Spinal cord (tissue), 10 donors: ENCODE measurements around the gene ZC3H13. TPM values are rescaled to one million over a fixed set of nuclear protein-coding genes. Genes with fewer than 3 reads are reported as not detected.
A peak's percentile ranks its signal among the peaks of the same experiment; 100 is the strongest.

Source experiments
- DNase-seq, 6 donors: peaks; one replicate each; pipeline versions ENCODE4 v3.0.0 to v3.0.0-alpha.2; 2013 to 2015; ENCODE audit warnings: low spot score in 6 of 6, low read depth in 4 of 6
- H3K27ac ChIP-seq: one replicate; pipeline ENCODE4 v1.5.1; 2013; ENCODE audit warnings: low read depth, low read length, control low read depth
- H3K27me3 ChIP-seq: one replicate; pipeline ENCODE4 v1.6.1; 2013; ENCODE audit warnings: low read length; ENCODE audit not compliant: control insufficient read depth, insufficient read depth
- H3K36me3 ChIP-seq: one replicate; pipeline ENCODE4 v1.6.1; 2013; ENCODE audit warnings: low read length; ENCODE audit not compliant: control insufficient read depth, insufficient read depth
- H3K4me1 ChIP-seq: one replicate; pipeline ENCODE4 v1.6.1; 2013; ENCODE audit warnings: low read length; ENCODE audit not compliant: control insufficient read depth, insufficient read depth
- H3K4me3 ChIP-seq: one replicate; pipeline ENCODE4 v1.5.1; 2013; ENCODE audit warnings: low read depth, low read length, control low read depth
- H3K9me3 ChIP-seq: one replicate; pipeline ENCODE4 v1.6.1; 2013; ENCODE audit warnings: low read length; ENCODE audit not compliant: control insufficient read depth, insufficient read depth
- WGBS: methylation state at CpG from one replicate; pipeline ENCODE4 v1.1.5; 2013; ENCODE audit warnings: missing lambda C conversion rate; ENCODE audit not compliant: insufficient coverage; 5-methylcytosine and 5-hydroxymethylcytosine counted together
- polyA plus RNA-seq, 2 donors: library from polyadenylated mRNA; unstranded; fragments of 120-200 nt; gene quantifications; one replicate each; pipeline ENCODE4 v1.2.1, GENCODE V29; 2013; ENCODE audit not compliant: insufficient read length in 2 of 2
- total RNA-seq, 2 donors: library from RNA; depleted of rRNA in 1 of 2; stranded (reverse); fragments of 120-200 nt in 1 of 2; fragments of >200 nt in 1 of 2; gene quantifications; one replicate each; pipeline versions ENCODE4 v1.2.3 to v1.2.4, GENCODE V29; 2013 to 2014
- donor health status: healthy.

The ZC3H13 gene
- total and polyA plus RNA-seq, 4 donors: 33.5 to 50.5 (median 36.7) TPM

- H3K4me1 ChIP-seq: no peaks in the 10 kb centered on the region
- no peak overlapping the region for H3K27ac ChIP-seq
- H3K9me3 ChIP-seq: no peaks in the 10 kb centered on the region
- no peak for DNase-seq
- H3K4me3 ChIP-seq: no peak overlapping the region
- H3K36me3 ChIP-seq: no peaks in the 10 kb centered on the region
- H3K27me3 ChIP-seq: no peaks in the 10 kb centered on the region
- 93% methylated on average over 3 of the region's 3 CpGs for WGBS
Observed at GRCh38 chr13:45918597-45918996, 133.9 kb downstream of the ZC3H13 start.

- no peaks in the 10 kb centered on the region for H3K27me3 ChIP-seq
- no peak overlapping the region for H3K27ac ChIP-seq
- no peak for DNase-seq
- no peaks in the 10 kb centered on the region for H3K36me3 ChIP-seq
- no peak overlapping the region for H3K4me3 ChIP-seq
- no peaks in the 10 kb centered on the region for H3K4me1 ChIP-seq
- no peaks in the 10 kb centered on the region for H3K9me3 ChIP-seq
Observed at GRCh38 chr13:45917019-45917418, 135.5 kb downstream of the ZC3H13 start.

DNA sequence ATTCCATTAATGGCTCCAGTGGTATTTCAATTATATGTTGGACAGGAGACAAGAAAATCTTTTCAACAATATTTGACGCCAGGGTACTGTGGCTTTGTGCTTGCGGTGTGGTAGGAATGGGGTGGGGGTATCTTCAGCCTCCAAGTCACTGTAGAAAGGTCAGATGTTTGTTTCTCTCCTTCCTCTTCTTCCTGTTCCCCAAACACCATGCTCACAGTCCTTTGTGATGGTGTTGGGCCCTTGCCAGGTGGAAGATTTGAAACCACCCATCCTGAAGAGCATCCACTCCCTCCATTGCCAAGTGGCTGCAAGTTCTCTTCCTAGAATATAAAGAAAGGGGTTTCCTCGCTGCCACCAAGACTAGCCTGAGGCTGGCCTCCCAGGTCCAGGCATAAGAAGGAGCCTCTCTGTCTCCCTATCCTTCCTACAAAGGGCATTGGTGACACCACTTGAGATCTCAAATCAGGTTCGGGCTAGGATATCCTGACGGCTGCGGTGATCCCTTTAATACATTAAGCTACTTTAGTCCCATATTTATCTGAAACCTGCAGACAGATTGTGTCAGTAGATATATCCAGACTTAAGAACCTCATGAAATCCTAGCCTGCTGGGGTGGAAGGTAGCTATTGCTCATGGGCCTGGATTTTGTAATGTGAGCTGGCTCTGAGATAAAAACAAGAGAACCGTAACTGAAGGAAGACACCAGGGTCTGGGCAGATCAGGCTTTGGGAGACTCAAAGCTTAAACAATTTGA, 136.7 kb downstream of the ZC3H13 start:
- no peak overlapping the region for H3K4me3 ChIP-seq
- no peaks in the 10 kb centered on the region for H3K27me3 ChIP-seq
- H3K4me1 ChIP-seq: no peaks in the 10 kb centered on the region
- no peaks in the 10 kb centered on the region for H3K9me3 ChIP-seq
- H3K27ac ChIP-seq: no peak overlapping the region
- H3K36me3 ChIP-seq: no peaks in the 10 kb centered on the region
- DNase-seq: no peak
- 70% methylated on average over 1 of the region's 7 CpGs for WGBS

DNA sequence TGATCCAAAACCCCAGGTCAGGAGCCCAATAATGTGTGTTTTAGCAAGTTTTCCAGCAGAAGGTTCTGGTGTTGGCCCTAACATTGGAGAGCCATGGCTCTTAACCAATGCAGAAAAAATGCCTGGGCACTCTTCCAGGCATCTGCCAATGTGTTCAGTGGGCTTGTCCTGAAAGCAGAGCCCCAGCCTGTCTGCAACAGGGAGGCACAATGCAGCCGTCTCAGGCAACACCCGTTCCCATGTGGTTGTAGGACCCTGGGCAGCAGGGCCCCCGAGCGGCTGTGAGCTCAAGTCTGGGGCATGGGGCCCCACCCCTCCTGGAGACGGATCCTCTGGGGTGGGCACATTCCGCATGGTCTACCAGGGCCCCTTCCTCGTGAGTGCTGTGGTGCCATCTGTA, 142.9 kb downstream of the ZC3H13 start:
- WGBS: 33% methylated on average over 7 of the region's 7 CpGs
- H3K4me3 ChIP-seq: no peak overlapping the region
- DNase-seq: peak in 2 of 6 donors; percentile 51 to 83
- peaks cover 8% of the 10 kb centered on the region for H3K4me1 ChIP-seq
- H3K27me3 ChIP-seq: no peaks in the 10 kb centered on the region
- H3K27ac ChIP-seq: no peak overlapping the region
- H3K9me3 ChIP-seq: no peaks in the 10 kb centered on the region
- H3K36me3 ChIP-seq: no peaks in the 10 kb centered on the region

DNA sequence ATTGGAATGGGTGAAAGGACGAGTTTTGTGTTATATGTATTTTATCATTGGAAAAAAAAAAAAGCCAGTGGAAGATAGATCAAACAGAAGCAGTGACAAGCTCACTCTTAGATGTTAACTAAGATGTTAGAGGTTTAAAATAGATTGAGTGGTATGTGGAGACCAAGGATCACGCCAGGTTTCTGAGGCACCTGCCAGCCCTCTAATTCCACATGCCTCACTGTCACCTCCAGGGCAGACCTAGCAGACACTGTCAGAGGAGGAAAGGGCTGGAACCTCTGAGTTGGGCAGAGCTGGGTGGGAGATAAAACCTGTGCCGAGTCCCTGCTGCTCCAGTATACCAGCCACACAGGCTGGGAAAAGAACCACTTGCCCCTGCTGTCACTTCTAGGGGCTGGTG, 143.5 kb downstream of the ZC3H13 start:
- H3K27me3 ChIP-seq: no peaks in the 10 kb centered on the region
- no peak overlapping the region for H3K27ac ChIP-seq
- DNase-seq: no peak
- no peak overlapping the region for H3K4me3 ChIP-seq
- H3K9me3 ChIP-seq: no peaks in the 10 kb centered on the region
- H3K36me3 ChIP-seq: no peaks in the 10 kb centered on the region
- H3K4me1 ChIP-seq: peaks cover 8% of the 10 kb centered on the region
- 87% methylated on average over 3 of the region's 3 CpGs for WGBS

GRCh38 chr13:45907503-45907902, 145.0 kb downstream of the ZC3H13 start:
- Histone ChIP-seq H3K4me1 (peaks cover 8% of the 10 kb centered on the region), H3K9me3 (no peaks in the 10 kb centered on the region), H3K4me3 (no peak overlapping the region), H3K36me3 (no peaks in the 10 kb centered on the region), H3K27ac (no peak overlapping the region), H3K27me3 (no peaks in the 10 kb centered on the region)
- DNase-seq: peak in 1 of 6 donors; percentile 46
- 34% methylated on average over 9 of the region's 11 CpGs for WGBS

Other genes with a start within 250 kb of the ZC3H13 start
- gene SIAH3, start 201.0 kb downstream of the ZC3H13 start, total RNA-seq: 10 to 100 TPM in 1 of 2 donors, 1 to 10 TPM in 1; 3.5 to 11.5 TPM
- 10 to 100 TPM; 13.3 to 15.1 TPM for gene SIAH3, start 201.0 kb downstream of the ZC3H13 start, polyA plus RNA-seq
- under 1 TPM in 1 of 2 donors, not detected in 1; 0.11 TPM for gene CPB2, start 52.3 kb upstream of the ZC3H13 start, total RNA-seq
- under 1 TPM; 0.16 to 0.30 TPM for gene CPB2, start 52.3 kb upstream of the ZC3H13 start, polyA plus RNA-seq
- 10 to 100 TPM; 13.7 to 65.1 TPM for gene LCP1, start 129.4 kb upstream of the ZC3H13 start, total RNA-seq
- gene LCP1, start 129.4 kb upstream of the ZC3H13 start, polyA plus RNA-seq: 10 to 100 TPM; 13.8 to 20.4 TPM
- under 1 TPM; 0.61 to 0.79 TPM for gene LRRC63, start 159.2 kb upstream of the ZC3H13 start, total RNA-seq
- under 1 TPM; 0.73 to 0.78 TPM for gene LRRC63, start 159.2 kb upstream of the ZC3H13 start, polyA plus RNA-seq